K562 (cell line): ENCODE data around the gene ZNF544. TPM values are rescaled to one million over a fixed set of nuclear protein-coding genes. Genes with fewer than 3 reads are reported as not detected.

ENCODE experiments used
- CHCHD3 ChIP-seq: fragments of 250-450 bp; sonication (Bioruptor Pico); IDR thresholded peaks from 2 replicates; pipeline ENCODE4 v2.1.2; 2022; ENCODE audit warnings: mild to moderate bottlenecking
- CHD2 ChIP-seq: IDR thresholded peaks from 2 replicates; pipeline ENCODE4 v1.6.1; 2011; ENCODE audit warnings: low read depth, low read length
- ERF ChIP-seq: fragments of 450-650 bp; formaldehyde crosslinking; IDR thresholded peaks from 2 replicates; pipeline ENCODE4 v1.4.0; 2020; ENCODE audit warnings: mild to moderate bottlenecking, mixed read lengths
- FOXJ2 ChIP-seq: fragments of 200-800 bp; sonication (Bioruptor generic); IDR thresholded peaks from 2 replicates; pipeline ENCODE4 v1.6.1; 2016; ENCODE audit warnings: missing genetic modification characterization, missing compliant biosample characterization
- HDAC3 ChIP-seq: fragments of 450-650 bp; IDR thresholded peaks from 2 replicates; pipeline ENCODE4 v1.6.1; 2018; ENCODE audit warnings: borderline replicate concordance, mild to moderate bottlenecking, moderate library complexity; ENCODE audit not compliant: partially characterized antibody
- MCM5 ChIP-seq: fragments of 450-650 bp; IDR thresholded peaks from 2 replicates; pipeline ENCODE4 v1.6.1; 2016; ENCODE audit warnings: low read depth
- MYC ChIP-seq, 2 experiments: fragments of 250-450 bp in 1 of 2; sonication (Bioruptor Pico) in 1 of 2; IDR thresholded peaks; 2 replicates each; pipeline versions ENCODE4 v1.5.1 to v1.6.1; 2012 to 2021; ENCODE audit warnings: low read depth in 2 of 2, borderline replicate concordance in 1 of 2, improper control_type of control experiment in 1 of 2, low read length in 1 of 2, mild to moderate bottlenecking in 1 of 2, moderate library complexity in 1 of 2
- NBN ChIP-seq: fragments of 450-650 bp; IDR thresholded peaks from 2 replicates; pipeline ENCODE4 v1.6.1; 2016; ENCODE audit warnings: low read depth, mild to moderate bottlenecking
- NCOA6 ChIP-seq: fragments of 450-650 bp; IDR thresholded peaks from 2 replicates; pipeline ENCODE4 v1.6.1; 2017; ENCODE audit warnings: mild to moderate bottlenecking
- PPARD ChIP-seq: fragments of 250-450 bp; sonication (Bioruptor Pico); IDR thresholded peaks from 2 replicates; pipeline ENCODE4 v1.8.0; 2022; ENCODE audit warnings: inconsistent platforms, mild to moderate bottlenecking, moderate library complexity
- RBM22 ChIP-seq: fragments of 200-400 bp; formaldehyde crosslinking; IDR thresholded peaks from 2 replicates; pipeline ENCODE4 v1.6.1; 2018; ENCODE audit warnings: low read length, low read depth; ENCODE audit not compliant: poor library complexity, severe bottlenecking
- SMAD4 ChIP-seq: fragments of 250-450 bp; sonication (Bioruptor Pico); conservative IDR thresholded peaks from 2 replicates; pipeline ENCODE4 v1.8.0; 2021; ENCODE audit warnings: inconsistent platforms, mild to moderate bottlenecking, moderate library complexity
- SNIP1 ChIP-seq: fragments of 450-650 bp; IDR thresholded peaks from 2 replicates; pipeline ENCODE4 v1.7.1; 2017; ENCODE audit warnings: low read depth, mild to moderate bottlenecking
- ZFP36 ChIP-seq: fragments of 150-350 bp; IDR thresholded peaks from 2 replicates; pipeline ENCODE4 v1.6.1; 2018; ENCODE audit warnings: low read length, low read depth; ENCODE audit not compliant: partially characterized antibody
- ZNF3 ChIP-seq: fragments of 250-450 bp; sonication (Bioruptor Pico); IDR thresholded peaks from 2 replicates; pipeline ENCODE4 v1.5.0; 2021; ENCODE audit warnings: mild to moderate bottlenecking, moderate library complexity
- ZNF696 ChIP-seq: fragments of 250-450 bp; sonication (Bioruptor Pico); conservative IDR thresholded peaks from 2 replicates; pipeline ENCODE4 v1.4.0; 2020; ENCODE audit warnings: mild to moderate bottlenecking, moderate library complexity
- polyA plus RNA-seq, 8 experiments: library from polyadenylated mRNA; depleted of rRNA in 4 of 8; stranded (reverse) in 5 of 8; unstranded in 3 of 8; fragments of >200 nt; fragmentation: Nextera tagmentation in 2 of 8; fragmentation: Illumina TruSeq in 1 of 8; extraction: Ambion mirVana in 2 of 8; extraction: Trizol in 1 of 8; gene quantifications; 2 replicates each; pipeline versions ENCODE4 v1.2.1 to v1.2.3, GENCODE V29; 2011 to 2014; ENCODE audit warnings: inconsistent platforms in 1 of 8, missing spikeins in 1 of 8
- total RNA-seq, 7 experiments: library from RNA; depleted of rRNA in 6 of 7; stranded (reverse); fragments of >200 nt in 6 of 7; fragmentation: Illumina TruSeq in 2 of 7; extraction: Trizol in 2 of 7; gene quantifications; 2 replicates each; pipeline versions ENCODE4 v1.2.1 to v1.2.3, GENCODE V29; 2011 to 2021; ENCODE audit warnings: low replicate concordance in 1 of 7
- TF ChIP-seq, protein P1 (sequence below): sonication (generic); formaldehyde crosslinking; IDR thresholded peaks from 2 replicates; pipeline ENCODE4 v1.8.1; 2023; ENCODE audit warnings: missing genetic modification reagents, mild to moderate bottlenecking, borderline replicate concordance
- TF ChIP-seq, protein P2 (sequence below): sonication (generic); formaldehyde crosslinking; IDR thresholded peaks from 2 replicates; pipeline ENCODE4 v1.8.0; 2022; ENCODE audit warnings: missing genetic modification reagents, mild to moderate bottlenecking, borderline replicate concordance
- TF ChIP-seq, protein P3 (sequence below): IDR thresholded peaks from 2 replicates; pipeline ENCODE4 v1.6.1; 2012; ENCODE audit warnings: low read depth, low read length, improper control_type of control experiment, borderline replicate concordance
- TF ChIP-seq, protein P4 (sequence below): fragments of 450-650 bp; formaldehyde crosslinking; IDR thresholded peaks from 2 replicates; pipeline ENCODE4 v1.4.0; 2020; ENCODE audit warnings: mild to moderate bottlenecking, moderate library complexity

The ZNF544 gene
- total and polyA plus RNA-seq, 9 of the 15 experiments (the other 6 are each of a cell fraction or from before 2014, with no cell fraction given): 23.6 to 59.0 (median 41.4) TPM

DNA sequence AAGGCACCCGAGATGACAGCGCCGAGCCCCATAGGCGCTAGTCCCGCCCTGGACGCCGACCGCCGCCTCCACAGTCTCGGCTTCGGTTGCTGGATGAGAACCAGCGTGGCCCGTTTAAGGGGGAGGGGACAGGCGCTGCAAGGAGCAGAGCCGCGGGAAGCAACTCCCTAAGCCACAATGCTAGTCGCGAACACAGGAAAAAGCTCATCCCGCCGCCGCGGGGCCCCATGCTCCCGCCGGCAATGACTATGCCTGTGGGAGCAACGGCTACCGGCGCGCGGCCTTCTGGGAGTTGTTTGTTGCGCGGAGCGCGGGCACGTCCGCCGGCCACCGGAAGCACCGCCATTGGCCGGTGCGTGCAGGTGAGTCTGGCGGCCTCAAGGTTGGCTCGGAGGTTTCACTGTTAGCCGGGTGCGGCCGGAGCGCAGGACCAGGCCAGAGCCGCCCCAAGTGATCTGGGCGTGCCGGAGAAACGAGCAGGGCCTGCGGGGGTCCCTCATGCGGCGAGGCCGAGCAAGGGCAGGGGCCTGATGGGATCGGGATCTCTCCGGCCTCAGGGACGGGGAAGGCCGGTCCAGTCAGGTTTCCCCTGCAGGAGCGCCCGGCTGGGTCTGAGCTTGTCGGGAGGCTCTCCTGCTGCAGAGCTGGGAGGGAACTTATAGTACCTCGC, at the start of gene ZNF544 (continued):
- TF ChIP-seq, protein P1, sequence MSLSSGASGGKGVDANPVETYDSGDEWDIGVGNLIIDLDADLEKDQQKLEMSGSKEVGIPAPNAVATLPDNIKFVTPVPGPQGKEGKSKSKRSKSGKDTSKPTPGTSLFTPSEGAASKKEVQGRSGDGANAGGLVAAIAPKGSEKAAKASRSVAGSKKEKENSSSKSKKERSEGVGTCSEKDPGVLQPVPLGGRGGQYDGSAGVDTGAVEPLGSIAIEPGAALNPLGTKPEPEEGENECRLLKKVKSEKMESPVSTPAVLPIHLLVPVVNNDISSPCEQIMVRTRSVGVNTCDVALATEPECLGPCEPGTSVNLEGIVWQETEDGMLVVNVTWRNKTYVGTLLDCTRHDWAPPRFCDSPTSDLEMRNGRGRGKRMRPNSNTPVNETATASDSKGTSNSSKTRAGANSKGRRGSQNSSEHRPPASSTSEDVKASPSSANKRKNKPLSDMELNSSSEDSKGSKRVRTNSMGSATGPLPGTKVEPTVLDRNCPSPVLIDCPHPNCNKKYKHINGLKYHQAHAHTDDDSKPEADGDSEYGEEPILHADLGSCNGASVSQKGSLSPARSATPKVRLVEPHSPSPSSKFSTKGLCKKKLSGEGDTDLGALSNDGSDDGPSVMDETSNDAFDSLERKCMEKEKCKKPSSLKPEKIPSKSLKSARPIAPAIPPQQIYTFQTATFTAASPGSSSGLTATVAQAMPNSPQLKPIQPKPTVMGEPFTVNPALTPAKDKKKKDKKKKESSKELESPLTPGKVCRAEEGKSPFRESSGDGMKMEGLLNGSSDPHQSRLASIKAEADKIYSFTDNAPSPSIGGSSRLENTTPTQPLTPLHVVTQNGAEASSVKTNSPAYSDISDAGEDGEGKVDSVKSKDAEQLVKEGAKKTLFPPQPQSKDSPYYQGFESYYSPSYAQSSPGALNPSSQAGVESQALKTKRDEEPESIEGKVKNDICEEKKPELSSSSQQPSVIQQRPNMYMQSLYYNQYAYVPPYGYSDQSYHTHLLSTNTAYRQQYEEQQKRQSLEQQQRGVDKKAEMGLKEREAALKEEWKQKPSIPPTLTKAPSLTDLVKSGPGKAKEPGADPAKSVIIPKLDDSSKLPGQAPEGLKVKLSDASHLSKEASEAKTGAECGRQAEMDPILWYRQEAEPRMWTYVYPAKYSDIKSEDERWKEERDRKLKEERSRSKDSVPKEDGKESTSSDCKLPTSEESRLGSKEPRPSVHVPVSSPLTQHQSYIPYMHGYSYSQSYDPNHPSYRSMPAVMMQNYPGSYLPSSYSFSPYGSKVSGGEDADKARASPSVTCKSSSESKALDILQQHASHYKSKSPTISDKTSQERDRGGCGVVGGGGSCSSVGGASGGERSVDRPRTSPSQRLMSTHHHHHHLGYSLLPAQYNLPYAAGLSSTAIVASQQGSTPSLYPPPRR (CRISPR knock-in tag): no peak
- TF ChIP-seq MYC (IDR thresholded peaks at IDR 0.05; ENCODE audit: low read depth, low read length) (peak; percentile 91), MYC (CRISPR knock-in tag; IDR thresholded peaks at IDR 0.05; ENCODE audit: borderline replicate concordance, low read depth) (no peak), CHCHD3 (CRISPR knock-in tag) (no peak), NBN (no peak), SMAD4 (CRISPR knock-in tag) (peak; percentile 67), ZFP36 (no peak), MCM5 (no peak), ZNF3 (CRISPR knock-in tag) (no peak), RBM22 (no peak), FOXJ2 (no peak), SNIP1 (no peak), ERF (CRISPR knock-in tag) (0 out of 2 replicates have a peak, but pooled peaks have one; percentile 33), CHD2 (no peak), NCOA6 (no peak), HDAC3 (no peak), PPARD (CRISPR knock-in tag) (no peak), ZNF696 (CRISPR knock-in tag) (no peak)
- TF ChIP-seq, protein P2, sequence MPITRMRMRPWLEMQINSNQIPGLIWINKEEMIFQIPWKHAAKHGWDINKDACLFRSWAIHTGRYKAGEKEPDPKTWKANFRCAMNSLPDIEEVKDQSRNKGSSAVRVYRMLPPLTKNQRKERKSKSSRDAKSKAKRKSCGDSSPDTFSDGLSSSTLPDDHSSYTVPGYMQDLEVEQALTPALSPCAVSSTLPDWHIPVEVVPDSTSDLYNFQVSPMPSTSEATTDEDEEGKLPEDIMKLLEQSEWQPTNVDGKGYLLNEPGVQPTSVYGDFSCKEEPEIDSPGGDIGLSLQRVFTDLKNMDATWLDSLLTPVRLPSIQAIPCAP (CRISPR knock-in tag): no peak
- TF ChIP-seq, protein P3, sequence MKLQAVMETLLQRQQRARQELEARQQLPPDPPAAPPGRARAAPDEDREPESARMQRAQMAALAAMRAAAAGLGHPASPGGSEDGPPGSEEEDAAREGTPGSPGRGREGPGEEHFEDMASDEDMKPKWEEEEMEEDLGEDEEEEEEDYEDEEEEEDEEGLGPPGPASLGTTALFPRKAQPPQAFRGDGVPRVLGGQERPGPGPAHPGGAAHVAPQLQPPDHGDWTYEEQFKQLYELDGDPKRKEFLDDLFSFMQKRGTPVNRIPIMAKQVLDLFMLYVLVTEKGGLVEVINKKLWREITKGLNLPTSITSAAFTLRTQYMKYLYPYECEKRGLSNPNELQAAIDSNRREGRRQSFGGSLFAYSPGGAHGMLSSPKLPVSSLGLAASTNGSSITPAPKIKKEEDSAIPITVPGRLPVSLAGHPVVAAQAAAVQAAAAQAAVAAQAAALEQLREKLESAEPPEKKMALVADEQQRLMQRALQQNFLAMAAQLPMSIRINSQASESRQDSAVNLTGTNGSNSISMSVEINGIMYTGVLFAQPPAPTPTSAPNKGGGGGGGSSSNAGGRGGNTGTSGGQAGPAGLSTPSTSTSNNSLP: no peak
- TF ChIP-seq, protein P4, sequence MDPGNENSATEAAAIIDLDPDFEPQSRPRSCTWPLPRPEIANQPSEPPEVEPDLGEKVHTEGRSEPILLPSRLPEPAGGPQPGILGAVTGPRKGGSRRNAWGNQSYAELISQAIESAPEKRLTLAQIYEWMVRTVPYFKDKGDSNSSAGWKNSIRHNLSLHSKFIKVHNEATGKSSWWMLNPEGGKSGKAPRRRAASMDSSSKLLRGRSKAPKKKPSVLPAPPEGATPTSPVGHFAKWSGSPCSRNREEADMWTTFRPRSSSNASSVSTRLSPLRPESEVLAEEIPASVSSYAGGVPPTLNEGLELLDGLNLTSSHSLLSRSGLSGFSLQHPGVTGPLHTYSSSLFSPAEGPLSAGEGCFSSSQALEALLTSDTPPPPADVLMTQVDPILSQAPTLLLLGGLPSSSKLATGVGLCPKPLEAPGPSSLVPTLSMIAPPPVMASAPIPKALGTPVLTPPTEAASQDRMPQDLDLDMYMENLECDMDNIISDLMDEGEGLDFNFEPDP (CRISPR knock-in tag): no peak
